ENCODE data around the gene PIK3C3.

Gene PIK3C3

DNA sequence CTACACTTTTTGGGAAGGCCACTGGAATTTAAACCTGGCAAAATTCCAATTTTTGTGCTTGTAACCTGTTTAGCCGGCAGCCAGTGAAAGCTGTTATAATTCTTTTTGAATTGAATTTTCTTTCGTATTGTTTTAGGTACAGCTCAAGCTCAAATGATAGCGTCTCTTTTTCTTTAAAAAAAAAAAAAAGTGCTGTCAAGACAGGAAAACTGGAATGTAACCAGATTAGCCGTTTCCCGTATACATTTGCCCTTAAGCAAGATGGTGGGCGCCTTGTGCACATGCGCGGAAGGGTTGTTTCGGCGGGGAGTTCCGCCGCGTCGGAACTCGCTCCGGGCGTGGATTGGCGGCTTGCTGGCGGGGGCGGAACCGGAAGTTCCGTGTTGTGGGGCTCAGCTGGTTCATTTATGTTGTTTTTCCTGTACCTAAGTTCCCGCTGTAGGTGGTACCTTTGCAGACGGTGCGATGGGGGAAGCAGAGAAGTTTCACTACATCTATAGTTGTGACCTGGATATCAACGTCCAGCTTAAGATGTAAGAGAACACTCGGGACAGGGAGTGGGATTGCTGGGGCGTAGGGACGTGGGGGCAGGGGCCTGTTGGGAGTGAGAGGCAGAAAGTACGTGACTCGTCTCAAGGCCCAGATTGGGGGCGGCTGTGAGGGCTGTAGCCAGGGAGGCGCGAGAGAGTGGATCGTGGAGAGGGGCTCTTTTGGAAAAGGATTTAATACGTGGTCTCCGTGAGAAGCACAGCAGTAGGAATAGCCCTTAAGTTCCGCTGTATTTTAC, at the start of gene PIK3C3:
Gene PIK3C3 (plus strand): TSS at position 408 of the 787 bp plus-strand sequence. CDS start 58 bp downstream, at position 466.
- DNase-seq: peak; percentile 96

- no peak for DNase-seq
Measured at GRCh38 chr18:41905786-41906527, 49.1 kb upstream of the PIK3C3 start.

DNA sequence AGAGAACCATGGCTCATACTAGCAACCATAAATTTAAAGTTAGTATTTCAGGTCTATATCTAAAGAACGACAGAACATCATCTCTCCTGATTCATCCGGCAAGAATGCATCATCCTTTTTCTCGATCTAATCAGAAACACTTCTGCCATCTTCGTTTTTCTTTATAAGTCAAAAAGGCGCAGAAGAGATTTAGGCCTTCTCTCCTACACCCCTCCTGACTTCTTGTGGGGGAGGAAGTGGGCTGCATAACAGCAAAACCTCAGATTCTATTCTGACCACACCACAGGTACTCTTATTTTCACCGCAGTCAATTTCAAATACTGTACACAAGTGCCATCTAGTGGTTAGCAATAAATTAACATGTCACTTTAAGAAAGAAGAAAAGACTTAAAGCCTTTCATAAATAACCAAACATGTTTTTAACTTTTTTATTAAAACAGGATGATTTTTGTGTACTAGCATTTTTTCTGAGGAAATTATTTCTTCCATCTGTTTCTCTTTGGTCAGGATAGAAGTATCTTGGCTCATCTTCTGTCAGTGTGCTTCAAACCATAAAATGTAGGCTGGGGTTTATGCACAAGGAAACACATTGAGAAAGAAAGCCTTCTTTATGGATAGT, 48.4 kb upstream of the PIK3C3 start:
- DNase-seq: peak; percentile 0

DNA sequence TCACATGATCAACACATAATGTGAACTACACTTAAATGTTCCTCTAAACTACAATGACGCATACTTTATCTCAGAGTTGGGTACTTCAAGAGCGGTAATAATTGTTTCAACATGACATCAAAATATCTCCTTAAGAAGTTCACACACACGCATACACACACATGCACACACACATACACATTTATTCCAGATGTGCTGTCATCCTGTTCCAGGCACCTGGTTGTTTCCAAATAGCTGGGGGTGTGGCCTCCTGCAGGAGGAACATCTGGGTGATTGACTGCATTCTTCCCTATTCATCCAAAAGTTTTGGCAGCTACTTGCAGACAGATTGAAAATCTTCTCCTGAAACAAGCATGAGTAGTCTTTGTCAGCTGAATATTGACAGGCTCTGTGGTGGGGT, 37.9 kb upstream of the PIK3C3 start:
- DNase-seq: no peak

DNA sequence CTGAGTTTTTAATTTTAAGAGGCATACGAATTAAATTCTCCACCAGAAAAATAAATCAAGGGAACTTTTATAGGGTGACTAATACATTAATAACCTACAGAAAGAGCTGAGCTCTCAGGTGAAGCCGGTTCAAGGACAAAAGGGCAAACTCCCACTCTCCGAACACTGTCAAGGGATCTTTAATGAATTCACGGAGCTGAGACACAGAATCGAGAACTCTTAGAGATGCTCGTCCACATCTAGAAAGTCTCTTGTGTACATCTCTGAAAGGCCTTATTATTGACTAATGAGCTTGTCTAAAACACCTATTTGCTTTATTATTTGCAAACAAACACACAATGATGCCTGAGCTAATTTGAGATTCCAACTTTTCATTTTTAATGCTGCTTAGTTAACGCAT, 33.3 kb upstream of the PIK3C3 start:
- DNase-seq: no peak

- no peak for DNase-seq
Measured at GRCh38 chr18:41922176-41922575, 32.9 kb upstream of the PIK3C3 start.

- no peak for DNase-seq
Measured at GRCh38 chr18:41922841-41923240, 32.2 kb upstream of the PIK3C3 start.

- DNase-seq: no peak
Measured at GRCh38 chr18:41923446-41923845, 31.6 kb upstream of the PIK3C3 start.

DNA sequence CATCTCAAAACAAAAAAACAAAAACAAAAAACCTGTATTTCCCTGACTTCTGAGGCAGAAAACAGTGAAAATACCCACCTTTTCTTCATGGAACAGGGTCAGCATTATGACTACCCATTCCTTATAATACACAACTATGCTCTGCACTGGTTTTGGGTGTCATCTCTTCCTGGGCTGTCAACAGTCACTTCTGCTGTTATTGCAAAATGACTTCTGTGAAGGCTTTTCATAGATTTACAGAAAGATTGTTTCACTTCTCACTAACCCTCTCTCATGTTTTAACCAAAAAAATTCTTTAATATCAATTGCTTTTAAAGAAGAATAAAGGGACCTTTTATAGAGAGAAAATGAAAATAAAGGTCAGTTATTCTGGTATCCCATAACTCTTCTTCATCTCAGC, 26.5 kb upstream of the PIK3C3 start:
- no peak for DNase-seq

GRCh38 chr18:41932899-41933298, 22.1 kb upstream of the PIK3C3 start:
- no peak for DNase-seq

DNA sequence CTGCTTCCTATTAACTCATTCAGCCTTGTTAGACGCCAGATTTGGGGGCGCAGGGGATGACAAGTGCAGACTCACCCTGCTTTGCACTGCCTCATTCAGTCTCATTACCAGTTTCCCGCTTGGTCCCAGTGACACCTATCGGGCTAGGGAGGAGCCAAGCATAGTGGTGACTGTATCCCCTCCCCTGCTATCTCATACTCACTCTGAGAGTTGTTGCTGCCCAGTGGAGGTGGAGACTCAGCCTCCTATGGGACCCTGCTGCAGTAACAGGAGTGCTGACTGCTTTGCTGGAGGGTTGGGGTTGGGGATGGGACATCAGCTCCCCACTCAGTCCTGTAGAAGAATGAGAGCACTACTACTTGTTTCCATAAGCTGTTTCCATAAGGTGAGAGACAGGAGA, 21.3 kb upstream of the PIK3C3 start:
- no peak for DNase-seq

DNA sequence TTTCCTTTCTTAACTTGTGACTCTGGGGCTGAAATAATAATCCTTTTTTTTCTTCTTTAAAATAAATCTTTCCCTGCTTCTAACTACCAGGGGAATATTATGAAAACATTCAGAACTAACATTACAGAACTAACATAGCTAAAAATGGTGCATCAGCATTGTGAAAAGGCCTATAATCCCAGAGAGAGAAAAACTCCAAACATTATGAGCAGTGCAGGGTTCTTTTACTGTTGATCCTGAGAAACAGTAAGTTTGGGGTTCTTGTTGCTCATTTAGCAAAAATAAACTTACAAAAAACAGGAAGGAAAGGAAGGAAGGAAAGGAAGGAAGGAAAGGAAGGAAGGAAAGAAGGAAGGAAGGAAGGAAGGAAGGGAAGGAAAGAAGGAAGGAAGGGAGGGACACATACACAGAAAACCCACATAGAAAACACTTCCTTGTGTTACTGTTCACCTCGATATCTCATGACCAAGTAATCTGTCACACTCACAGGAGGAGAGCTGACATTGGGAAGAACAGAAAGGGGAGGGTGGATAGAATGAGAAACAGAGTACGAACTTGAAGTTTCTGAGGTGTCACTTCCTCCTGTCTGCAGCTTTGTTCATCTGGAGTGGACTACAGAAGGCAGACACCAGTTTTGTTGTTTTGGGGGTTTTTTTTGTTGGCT, 18.4 kb upstream of the PIK3C3 start:
- DNase-seq: no peak

DNA sequence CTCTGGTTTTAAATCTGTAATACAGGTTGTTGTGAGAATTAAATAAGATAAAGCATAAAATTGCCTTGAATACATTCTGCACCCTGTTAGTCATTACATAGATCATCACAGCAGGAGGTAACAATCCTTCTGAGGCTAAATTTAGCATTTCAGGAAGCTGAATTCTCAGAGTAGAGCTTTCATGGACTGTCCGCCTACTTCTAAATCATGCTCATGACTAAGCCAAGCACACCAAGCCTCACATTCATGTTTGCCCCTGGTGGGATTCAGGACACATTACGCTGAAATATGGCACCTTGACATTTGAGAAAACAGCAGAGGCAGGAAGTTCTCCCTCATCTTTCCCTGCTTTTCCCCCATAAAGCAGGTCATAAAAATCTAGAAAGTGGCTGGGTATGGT, 16.6 kb upstream of the PIK3C3 start:
- DNase-seq: no peak

DNA sequence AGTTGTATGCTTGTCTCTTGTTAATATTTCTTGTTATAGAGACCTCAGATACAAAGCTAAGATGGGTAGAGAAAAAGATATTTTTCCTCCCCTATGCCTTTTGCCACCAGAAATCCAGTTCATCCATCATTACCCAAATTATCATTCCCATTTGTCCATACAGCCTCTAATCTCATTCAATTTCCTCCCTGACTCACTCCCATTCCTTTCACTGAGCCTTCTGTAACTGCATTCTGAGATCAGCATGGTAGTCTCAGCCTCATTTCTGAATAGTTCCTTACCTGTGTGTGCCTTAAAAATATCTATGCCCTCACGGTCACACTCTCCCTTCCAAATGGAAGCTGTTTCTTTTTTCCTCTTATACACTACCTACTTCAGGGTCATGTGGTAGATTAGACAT, 15.7 kb upstream of the PIK3C3 start:
- no peak for DNase-seq

- DNase-seq: no peak
Measured at GRCh38 chr18:41940506-41941215, 14.4 kb upstream of the PIK3C3 start.

- DNase-seq: no peak
Measured at GRCh38 chr18:41942254-41942653, 12.8 kb upstream of the PIK3C3 start.

DNA sequence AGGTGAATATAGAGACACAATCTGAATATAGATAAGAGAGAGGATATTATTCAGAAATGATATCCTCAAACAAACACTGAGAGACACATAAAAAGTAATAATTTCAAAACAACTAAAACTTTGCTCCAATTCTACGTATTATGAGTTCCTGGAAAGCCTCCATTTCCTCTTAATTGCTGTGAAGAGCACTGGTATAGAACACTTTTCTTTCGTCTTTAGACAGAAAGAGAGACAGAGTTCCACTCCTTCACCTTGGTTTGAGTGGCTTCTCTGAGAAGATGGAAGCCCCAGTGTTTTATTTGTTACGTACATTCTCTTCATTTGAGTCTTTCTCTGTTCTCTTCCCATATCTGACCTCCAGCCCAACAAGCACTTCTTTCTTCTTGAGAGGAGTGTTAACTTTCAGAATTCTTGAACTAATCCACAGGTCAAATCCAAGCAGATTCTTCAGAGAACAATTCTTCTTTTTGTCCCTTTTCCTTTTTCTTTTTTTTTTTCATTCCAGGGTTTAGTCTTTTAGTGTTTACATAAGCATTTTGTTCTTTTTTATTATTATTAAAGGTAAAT, 6.4 kb upstream of the PIK3C3 start:
- no peak for DNase-seq

- DNase-seq: no peak
Measured at GRCh38 chr18:41949206-41949920, 5.7 kb upstream of the PIK3C3 start.

DNA sequence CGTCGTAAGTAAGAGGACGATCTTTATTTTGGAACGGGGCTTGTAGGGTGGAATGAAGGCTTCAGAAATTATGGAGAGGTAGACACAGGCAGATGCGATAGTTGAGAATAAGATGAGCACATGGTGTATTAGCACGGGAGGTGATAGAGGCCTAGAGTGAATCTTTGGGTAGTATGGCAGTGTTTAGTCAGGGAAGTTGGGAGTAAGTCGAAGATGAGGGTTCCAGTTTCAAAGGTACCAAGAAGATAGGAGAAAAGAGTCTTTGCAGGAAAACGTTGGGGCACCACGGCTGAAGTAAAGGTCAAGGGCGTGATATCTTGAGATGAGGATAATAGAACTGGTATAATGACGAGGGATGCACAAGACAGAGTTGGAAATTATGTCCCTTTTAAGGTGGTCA, 654 bp downstream of the PIK3C3 start:
- no peak for DNase-seq

- DNase-seq: no peak
Measured at GRCh38 chr18:41959045-41959444, 4.0 kb downstream of the PIK3C3 start.

DNA sequence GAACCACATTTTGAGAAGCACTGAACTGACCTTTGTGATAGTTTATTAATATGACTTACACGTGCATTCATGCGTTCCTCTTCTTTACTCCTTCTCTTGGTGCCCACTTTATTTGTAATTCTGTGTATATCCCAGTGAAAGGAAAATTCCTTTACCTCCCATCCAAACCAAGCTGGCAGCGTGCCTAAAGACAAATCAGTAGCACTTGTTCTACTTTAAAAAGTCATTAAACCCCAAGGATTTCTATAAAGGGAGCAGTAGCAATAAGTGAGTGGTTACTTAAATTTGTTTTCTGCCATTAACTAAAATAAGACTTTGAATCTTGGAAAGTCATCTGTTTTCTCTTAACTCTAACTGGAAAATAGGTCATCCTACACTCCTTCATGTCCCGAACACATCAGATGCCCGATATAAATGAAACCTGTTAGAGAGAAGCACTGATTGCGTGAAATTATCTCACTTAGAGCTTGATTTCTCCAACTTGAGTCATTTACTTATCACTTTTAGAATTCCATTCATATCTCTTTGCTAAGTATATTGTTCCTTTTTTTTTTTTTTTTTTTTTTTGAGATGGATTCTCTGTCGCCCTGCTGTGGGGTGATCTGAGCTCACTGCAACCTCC, 10.7 kb downstream of the PIK3C3 start:
- DNase-seq: no peak
